Loucy (cell line): ENCODE results near the gene SLC17A6.

ENCODE experiments used
- H2AFZ ChIP-seq: fragments of 200-600 bp; sonication (generic); 2 replicates; pipeline ENCODE4 v1.6.0; 2016; ENCODE audit warnings: antibody characterized with exemption, mild to moderate bottlenecking, low read length, moderate library complexity
- H3F3A ChIP-seq: fragments of 200-600 bp; 2 replicates; pipeline ENCODE4 v1.6.0; 2016; ENCODE audit warnings: antibody characterized with exemption, low read depth, mild to moderate bottlenecking
- H3K27me3 ChIP-seq: fragments of 200-600 bp; sonication (generic); 2 replicates; pipeline ENCODE4 v1.6.1; 2014; ENCODE audit warnings: low read length, mild to moderate bottlenecking; ENCODE audit not compliant: insufficient read depth, poor library complexity, severe bottlenecking
- H3K36me3 ChIP-seq: fragments of 200-600 bp; sonication (generic); 2 replicates; pipeline ENCODE4 v1.6.1; 2016; ENCODE audit warnings: low read length; ENCODE audit not compliant: insufficient read depth
- H3K4me1 ChIP-seq: fragments of 200-600 bp; sonication (generic); 2 replicates; pipeline ENCODE4 v1.5.1; 2014; ENCODE audit warnings: low read length, mild to moderate bottlenecking; ENCODE audit not compliant: insufficient read depth, poor library complexity, severe bottlenecking
- H3K4me2 ChIP-seq: fragments of 200-600 bp; sonication (generic); 2 replicates; pipeline ENCODE4 v1.6.0; 2014; ENCODE audit warnings: antibody characterized with exemption, low read length, low read depth, mild to moderate bottlenecking; ENCODE audit not compliant: poor library complexity, severe bottlenecking
- H3K4me3 ChIP-seq: fragments of 200-600 bp; sonication (generic); 2 replicates; pipeline ENCODE4 v1.5.1; 2014; ENCODE audit warnings: low read length, mild to moderate bottlenecking, mixed read lengths; ENCODE audit not compliant: poor library complexity, severe bottlenecking
- H3K79me2 ChIP-seq: fragments of 200-600 bp; sonication (generic); 2 replicates; pipeline ENCODE4 v1.6.1; 2014; ENCODE audit warnings: low read length; ENCODE audit not compliant: insufficient read depth
- H3K9ac ChIP-seq: fragments of 200-600 bp; sonication (generic); 2 replicates; pipeline ENCODE4 v1.6.0; 2014; ENCODE audit warnings: mild to moderate bottlenecking, low read depth, low read length, moderate library complexity; ENCODE audit not compliant: poor library complexity, severe bottlenecking
- H3K9me2 ChIP-seq: fragments of 200-600 bp; sonication (generic); replicated peaks from 2 replicates; pipeline ENCODE4 v1.6.1; 2016; ENCODE audit warnings: low read depth, low read length, mixed read lengths
- H3K9me3 ChIP-seq: fragments of 200-600 bp; sonication (generic); 2 replicates; pipeline ENCODE4 v1.6.1; 2014; ENCODE audit warnings: mild to moderate bottlenecking, antibody characterized with exemption, low read length, low read depth; ENCODE audit not compliant: insufficient read depth
- H4K20me1 ChIP-seq: fragments of 200-600 bp; sonication (generic); 2 replicates; pipeline ENCODE4 v1.6.0; 2014; ENCODE audit warnings: antibody characterized with exemption, low read length, mild to moderate bottlenecking; ENCODE audit not compliant: insufficient read depth, poor library complexity, severe bottlenecking
- CTCF ChIP-seq: fragments of 200-600 bp; sonication (generic); conservative IDR thresholded peaks from 2 replicates; pipeline ENCODE4 v1.5.1; 2014; ENCODE audit warnings: mild to moderate bottlenecking, antibody characterized with exemption, low read length
- EZH2phosphoT487 ChIP-seq: fragments of 200-600 bp; IDR thresholded peaks from 2 replicates; pipeline ENCODE4 v1.6.1; 2018; ENCODE audit warnings: antibody characterized with exemption, mild to moderate bottlenecking, moderate library complexity, borderline replicate concordance

The SLC17A6 gene

GRCh38 chr11:22387126-22387525 is 48.9 kb downstream of the SLC17A6 start:
- Histone ChIP-seq H4K20me1 (no peaks in the 10 kb centered on the region), H3K4me2 (no peak overlapping the region), H3K4me1 (no peaks in the 10 kb centered on the region), H3K36me3 (no peaks in the 10 kb centered on the region), H3K79me2 (no peaks in the 10 kb centered on the region), H3K27me3 (no peaks in the 10 kb centered on the region), H2AFZ (no peak overlapping the region), H3K4me3 (no peak overlapping the region), H3F3A (no peaks in the 10 kb centered on the region), H3K9me3 (no peaks in the 10 kb centered on the region), H3K9ac (no peak overlapping the region), H3K9me2 (no peaks in the 10 kb centered on the region)
- no peak for TF ChIP-seq CTCF
- TF ChIP-seq EZH2phosphoT487, result no peak

GRCh38 chr11:22389526-22390282 is 51.5 kb downstream of the SLC17A6 start:
- Histone ChIP-seq H3K9me3 (no peaks in the 10 kb centered on the region), H4K20me1 (no peaks in the 10 kb centered on the region), H3F3A (no peaks in the 10 kb centered on the region), H3K4me3 (no peak overlapping the region), H3K9ac (no peak overlapping the region), H3K27me3 (no peaks in the 10 kb centered on the region), H3K4me2 (no peak overlapping the region), H3K9me2 (no peaks in the 10 kb centered on the region), H3K79me2 (no peaks in the 10 kb centered on the region), H3K36me3 (no peaks in the 10 kb centered on the region), H2AFZ (no peak overlapping the region), H3K4me1 (no peaks in the 10 kb centered on the region)
- TF ChIP-seq CTCF (no peak), EZH2phosphoT487 (no peak)

- Histone ChIP-seq H3K4me3 (no peak overlapping the region), H4K20me1 (no peaks in the 10 kb centered on the region), H3K27me3 (no peaks in the 10 kb centered on the region), H3K9me2 (no peaks in the 10 kb centered on the region), H3K79me2 (no peaks in the 10 kb centered on the region), H3K36me3 (no peaks in the 10 kb centered on the region), H3F3A (no peaks in the 10 kb centered on the region), H3K4me1 (no peaks in the 10 kb centered on the region), H2AFZ (no peak overlapping the region), H3K4me2 (no peak overlapping the region), H3K9me3 (no peaks in the 10 kb centered on the region), H3K9ac (no peak overlapping the region)
- no peak for TF ChIP-seq EZH2phosphoT487
- no peak for TF ChIP-seq CTCF
These were observed 52.1 kb downstream of the SLC17A6 start for GRCh38 chr11:22390283-22390655.
